T-helper 2 cell treated with Interferon-gamma antibody and Interleukin-4, amounts not matched to agents 5 μg/mL and 100 μg/mL, for 36 hours (primary cell): ENCODE results near the gene RCC1.
"Not testable (repeated sequence)": the region's sequence is repeated elsewhere in the genome, so short reads cannot be mapped to it uniquely, and the experiment has no call there.

Experiments used
- DNase-seq: peaks from one replicate; pipeline ENCODE4 v3.0.0; 2021; ENCODE audit warnings: low spot score
- H3K27ac Mint-ChIP-seq: one replicate; pipeline ENCODE4 v1.8.0; 2021; ENCODE audit warnings: mild to moderate bottlenecking, mixed read lengths
- H3K27me3 Mint-ChIP-seq: one replicate; pipeline ENCODE4 v1.8.0; 2021; ENCODE audit warnings: low read depth, mixed read lengths
- H3K36me3 Mint-ChIP-seq: one replicate; pipeline ENCODE4 v1.8.0; 2021; ENCODE audit warnings: low read depth, mixed read lengths
- H3K4me1 Mint-ChIP-seq: one replicate; pipeline ENCODE4 v1.8.0; 2021; ENCODE audit warnings: low read depth, mixed read lengths
- H3K4me3 Mint-ChIP-seq: one replicate; pipeline ENCODE4 v1.8.0; 2022; ENCODE audit warnings: mild to moderate bottlenecking, moderate library complexity, mixed read lengths
- H3K9me3 Mint-ChIP-seq: one replicate; pipeline ENCODE4 v1.8.0; 2021; ENCODE audit warnings: mixed read lengths

Gene RCC1

GRCh38 chr1:28506907-28507246 is 1.0 kb downstream of the RCC1 start:
- Mint-ChIP-seq H3K4me1 (peaks cover 33% of the 10 kb centered on the region), H3K9me3 (no peaks in the 10 kb centered on the region), H3K4me3 (peak overlapping the region; percentile 98), H3K27me3 (peaks cover 3% of the 10 kb centered on the region), H3K27ac (peak overlapping the region; percentile 95), H3K36me3 (peaks cover 60% of the 10 kb centered on the region)
- DNase-seq, result no peak

GRCh38 chr1:28507247-28507645 is 1.4 kb downstream of the RCC1 start:
- peaks cover 3% of the 10 kb centered on the region for H3K27me3 Mint-ChIP-seq
- H3K4me3 Mint-ChIP-seq, result peak overlapping the region; percentile 98
- peaks cover 64% of the 10 kb centered on the region for H3K36me3 Mint-ChIP-seq
- H3K9me3 Mint-ChIP-seq, result no peaks in the 10 kb centered on the region
- DNase-seq, result no peak
- H3K27ac Mint-ChIP-seq, result peak overlapping the region; percentile 95
- peaks cover 35% of the 10 kb centered on the region for H3K4me1 Mint-ChIP-seq

GRCh38 chr1:28507646-28508434 is 2.0 kb downstream of the RCC1 start:
- H3K4me1 Mint-ChIP-seq, result peaks cover 39% of the 10 kb centered on the region

GRCh38 chr1:28508435-28508754 is 2.6 kb downstream of the RCC1 start:
- no peaks in the 10 kb centered on the region for H3K9me3 Mint-ChIP-seq

More at GRCh38 chr1:28507646-28508434, 2.0 kb downstream of the RCC1 start:
- Mint-ChIP-seq H3K4me3 (peak overlapping the region; percentile 98), H3K27ac (peak overlapping the region; percentile 95), H3K9me3 (no peaks in the 10 kb centered on the region), H3K27me3 (peaks cover 3% of the 10 kb centered on the region), H3K36me3 (peaks cover 70% of the 10 kb centered on the region)
- no peak for DNase-seq

GRCh38 chr1:28509705-28510272 is 3.9 kb downstream of the RCC1 start:
- Mint-ChIP-seq H3K4me3 (peak overlapping the region; percentile 98), H3K4me1 (peaks cover 39% of the 10 kb centered on the region), H3K27ac (peak overlapping the region; percentile 95), H3K27me3 (peaks cover 3% of the 10 kb centered on the region), H3K9me3 (no peaks in the 10 kb centered on the region), H3K36me3 (peaks cover 77% of the 10 kb centered on the region)
- no peak for DNase-seq

More at GRCh38 chr1:28508435-28508754, 2.6 kb downstream of the RCC1 start:
- Mint-ChIP-seq H3K27ac (peak overlapping the region; percentile 95), H3K4me3 (peak overlapping the region; percentile 98), H3K36me3 (peaks cover 71% of the 10 kb centered on the region), H3K27me3 (peaks cover 3% of the 10 kb centered on the region), H3K4me1 (peaks cover 39% of the 10 kb centered on the region)
- DNase-seq, result no peak

GRCh38 chr1:28510273-28510969 is 4.6 kb downstream of the RCC1 start:
- H3K4me1 Mint-ChIP-seq, result peaks cover 35% of the 10 kb centered on the region
- H3K9me3 Mint-ChIP-seq, result no peaks in the 10 kb centered on the region
- no peak for DNase-seq
- H3K27ac Mint-ChIP-seq, result peak overlapping the region; percentile 95
- H3K36me3 Mint-ChIP-seq, result peaks cover 79% of the 10 kb centered on the region
- H3K27me3 Mint-ChIP-seq, result peaks cover 3% of the 10 kb centered on the region
- H3K4me3 Mint-ChIP-seq, result peak overlapping the region; percentile 98

- DNase-seq, result no peak
- peak overlapping the region; percentile 98 for H3K4me3 Mint-ChIP-seq
- peak overlapping the region; percentile 95 for H3K27ac Mint-ChIP-seq
- H3K36me3 Mint-ChIP-seq, result peaks cover 74% of the 10 kb centered on the region
- H3K9me3 Mint-ChIP-seq, result no peaks in the 10 kb centered on the region
- H3K4me1 Mint-ChIP-seq, result peaks cover 30% of the 10 kb centered on the region
- H3K27me3 Mint-ChIP-seq, result no peaks in the 10 kb centered on the region
Measured at GRCh38 chr1:28510970-28511440, 5.2 kb downstream of the RCC1 start.

GRCh38 chr1:28512058-28512611 is 6.3 kb downstream of the RCC1 start:
- peaks cover 30% of the 10 kb centered on the region for H3K4me1 Mint-ChIP-seq

GRCh38 chr1:28514445-28514933 is 8.6 kb downstream of the RCC1 start:
- not testable (repeated sequence) for DNase-seq, H3K4me3 Mint-ChIP-seq, H3K27me3 Mint-ChIP-seq, H3K9me3 Mint-ChIP-seq
- Mint-ChIP-seq H3K36me3 (peaks cover 45% of the 10 kb centered on the region), H3K4me1 (peaks cover 32% of the 10 kb centered on the region), H3K27ac (peak overlapping the region; percentile 74)

More at GRCh38 chr1:28512058-28512611, 6.3 kb downstream of the RCC1 start:
- Mint-ChIP-seq H3K9me3 (no peaks in the 10 kb centered on the region), H3K4me3 (peak overlapping the region; percentile 75), H3K27me3 (no peaks in the 10 kb centered on the region), H3K36me3 (peaks cover 63% of the 10 kb centered on the region), H3K27ac (peak overlapping the region; percentile 82)
- DNase-seq, result no peak

- peak overlapping the region; percentile 1 for H3K4me3 Mint-ChIP-seq
Measured at GRCh38 chr1:28516518-28516956, 10.7 kb downstream of the RCC1 start.

GRCh38 chr1:28517649-28517999 is 11.8 kb downstream of the RCC1 start:
- no peak for DNase-seq
- Mint-ChIP-seq H3K4me1 (peaks cover 27% of the 10 kb centered on the region), H3K27ac (peak overlapping the region; percentile 90), H3K4me3 (peak overlapping the region; percentile 84), H3K9me3 (no peaks in the 10 kb centered on the region), H3K36me3 (peaks cover 21% of the 10 kb centered on the region), H3K27me3 (no peaks in the 10 kb centered on the region)

More at GRCh38 chr1:28516518-28516956, 10.7 kb downstream of the RCC1 start:
- no peak for DNase-seq
- Mint-ChIP-seq H3K27ac (peak overlapping the region; percentile 51), H3K27me3 (no peaks in the 10 kb centered on the region), H3K36me3 (peaks cover 28% of the 10 kb centered on the region), H3K9me3 (no peaks in the 10 kb centered on the region), H3K4me1 (peaks cover 26% of the 10 kb centered on the region)

GRCh38 chr1:28518000-28518744 is 12.3 kb downstream of the RCC1 start:
- Mint-ChIP-seq H3K4me3 (peak overlapping the region; percentile 87), H3K9me3 (no peaks in the 10 kb centered on the region), H3K4me1 (peaks cover 27% of the 10 kb centered on the region), H3K36me3 (peaks cover 17% of the 10 kb centered on the region), H3K27ac (peak overlapping the region; percentile 90), H3K27me3 (no peaks in the 10 kb centered on the region)
- DNase-seq, result peak; percentile 88

GRCh38 chr1:28518745-28519341 is 13.0 kb downstream of the RCC1 start:
- H3K27ac Mint-ChIP-seq, result peak overlapping the region; percentile 90
- H3K36me3 Mint-ChIP-seq, result peaks cover 21% of the 10 kb centered on the region
- H3K4me1 Mint-ChIP-seq, result peaks cover 29% of the 10 kb centered on the region
- H3K4me3 Mint-ChIP-seq, result peak overlapping the region; percentile 87
- H3K27me3 Mint-ChIP-seq, result no peaks in the 10 kb centered on the region
- no peaks in the 10 kb centered on the region for H3K9me3 Mint-ChIP-seq
- peak; percentile 57 for DNase-seq
